ENCODE data around the gene BARX1.

Gene BARX1

DNA sequence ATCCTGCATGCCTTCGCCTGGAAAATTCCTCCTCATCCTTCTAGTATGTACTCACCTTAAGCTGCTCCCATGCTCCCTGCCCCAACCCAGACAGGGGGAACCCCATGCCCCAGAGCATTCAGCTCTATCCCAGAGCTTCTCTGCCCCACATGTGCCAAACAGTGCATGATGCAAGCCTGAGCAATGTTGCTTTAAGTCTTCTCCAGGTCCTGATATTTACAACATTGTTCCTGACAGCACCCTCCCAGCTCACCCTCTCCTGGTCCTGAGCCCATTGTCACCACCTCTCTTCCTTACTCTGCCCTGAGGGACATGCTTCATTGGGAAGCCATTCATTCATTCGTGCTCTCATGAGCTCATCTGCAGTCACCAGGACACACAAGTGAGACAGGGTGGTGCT lies 23.4 kb upstream of the BARX1 start:
- Histone ChIP-seq H3F3A (ENCODE audit: insufficient read depth) (no peaks in the 10 kb centered on the region), H3K79me2 (ENCODE audit: insufficient read depth, low read length) (no peaks in the 10 kb centered on the region), H3K9ac (ENCODE audit: low read length) (no peak overlapping the region), H2AFZ (ENCODE audit: low read depth, low read length, severe bottlenecking) (no peak overlapping the region), H3K4me2 (ENCODE audit: low read depth, low read length, poor library complexity, severe bottlenecking) (no peak overlapping the region), H3K4me3 (ENCODE audit: insufficient read depth, low read length, poor library complexity, severe bottlenecking) (no peak overlapping the region), H3K9me2 (replicated peaks; ENCODE audit: insufficient read depth, low read length) (no peaks in the 10 kb centered on the region), H3K27me3 (ENCODE audit: low read length) (no peaks in the 10 kb centered on the region), H3K9me3 (ENCODE audit: insufficient read depth, low read length) (no peaks in the 10 kb centered on the region), H4K20me1 (ENCODE audit: low read depth, low read length) (no peaks in the 10 kb centered on the region), H3K36me3 (ENCODE audit: low read length) (no peaks in the 10 kb centered on the region), H3K27ac (ENCODE audit: low read depth, low read length) (no peak overlapping the region)
- TF ChIP-seq, protein P1, sequence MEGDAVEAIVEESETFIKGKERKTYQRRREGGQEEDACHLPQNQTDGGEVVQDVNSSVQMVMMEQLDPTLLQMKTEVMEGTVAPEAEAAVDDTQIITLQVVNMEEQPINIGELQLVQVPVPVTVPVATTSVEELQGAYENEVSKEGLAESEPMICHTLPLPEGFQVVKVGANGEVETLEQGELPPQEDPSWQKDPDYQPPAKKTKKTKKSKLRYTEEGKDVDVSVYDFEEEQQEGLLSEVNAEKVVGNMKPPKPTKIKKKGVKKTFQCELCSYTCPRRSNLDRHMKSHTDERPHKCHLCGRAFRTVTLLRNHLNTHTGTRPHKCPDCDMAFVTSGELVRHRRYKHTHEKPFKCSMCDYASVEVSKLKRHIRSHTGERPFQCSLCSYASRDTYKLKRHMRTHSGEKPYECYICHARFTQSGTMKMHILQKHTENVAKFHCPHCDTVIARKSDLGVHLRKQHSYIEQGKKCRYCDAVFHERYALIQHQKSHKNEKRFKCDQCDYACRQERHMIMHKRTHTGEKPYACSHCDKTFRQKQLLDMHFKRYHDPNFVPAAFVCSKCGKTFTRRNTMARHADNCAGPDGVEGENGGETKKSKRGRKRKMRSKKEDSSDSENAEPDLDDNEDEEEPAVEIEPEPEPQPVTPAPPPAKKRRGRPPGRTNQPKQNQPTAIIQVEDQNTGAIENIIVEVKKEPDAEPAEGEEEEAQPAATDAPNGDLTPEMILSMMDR (IDR thresholded peaks at IDR 0.05; ENCODE audit: insufficient read depth, low read length, poor library complexity, severe bottlenecking): no peak
- TF ChIP-seq EZH2phosphoT487 (conservative IDR thresholded peaks at IDR 0.05; ENCODE audit: low read length): no peak

GRCh38 chr9:93976973-93977372 lies 21.8 kb upstream of the BARX1 start:
- Histone ChIP-seq H3K27me3 (ENCODE audit: low read length) (no peaks in the 10 kb centered on the region), H3K36me3 (ENCODE audit: low read length) (no peaks in the 10 kb centered on the region), H3K9ac (ENCODE audit: low read length) (no peak overlapping the region), H3K9me3 (ENCODE audit: insufficient read depth, low read length) (no peaks in the 10 kb centered on the region), H3K4me2 (ENCODE audit: low read depth, low read length, poor library complexity, severe bottlenecking) (no peak overlapping the region), H4K20me1 (ENCODE audit: low read depth, low read length) (no peaks in the 10 kb centered on the region), H3K27ac (ENCODE audit: low read depth, low read length) (no peak overlapping the region), H3K9me2 (replicated peaks; ENCODE audit: insufficient read depth, low read length) (no peaks in the 10 kb centered on the region), H3F3A (ENCODE audit: insufficient read depth) (no peaks in the 10 kb centered on the region), H3K4me3 (ENCODE audit: insufficient read depth, low read length, poor library complexity, severe bottlenecking) (no peak overlapping the region), H2AFZ (ENCODE audit: low read depth, low read length, severe bottlenecking) (no peak overlapping the region), H3K79me2 (ENCODE audit: insufficient read depth, low read length) (no peaks in the 10 kb centered on the region)
- TF ChIP-seq, protein P1 (IDR thresholded peaks at IDR 0.05; ENCODE audit: insufficient read depth, low read length, poor library complexity, severe bottlenecking): no peak
- no peak for TF ChIP-seq EZH2phosphoT487 (conservative IDR thresholded peaks at IDR 0.05; ENCODE audit: low read length)

- H3K36me3 ChIP-seq (ENCODE audit: low read length): no peaks in the 10 kb centered on the region
- H4K20me1 ChIP-seq (ENCODE audit: low read depth, low read length): no peaks in the 10 kb centered on the region
- H3F3A ChIP-seq (ENCODE audit: insufficient read depth): no peaks in the 10 kb centered on the region
- H3K9ac ChIP-seq (ENCODE audit: low read length): no peak overlapping the region
- H3K27ac ChIP-seq (ENCODE audit: low read depth, low read length): no peak overlapping the region
- no peaks in the 10 kb centered on the region for H3K9me3 ChIP-seq (ENCODE audit: insufficient read depth, low read length)
- no peak overlapping the region for H2AFZ ChIP-seq (ENCODE audit: low read depth, low read length, severe bottlenecking)
- no peaks in the 10 kb centered on the region for H3K79me2 ChIP-seq (ENCODE audit: insufficient read depth, low read length)
- TF ChIP-seq, protein P1 (IDR thresholded peaks at IDR 0.05; ENCODE audit: insufficient read depth, low read length, poor library complexity, severe bottlenecking): no peak
- no peak for TF ChIP-seq EZH2phosphoT487 (conservative IDR thresholded peaks at IDR 0.05; ENCODE audit: low read length)
- H3K9me2 ChIP-seq (replicated peaks; ENCODE audit: insufficient read depth, low read length): no peaks in the 10 kb centered on the region
- H3K4me2 ChIP-seq (ENCODE audit: low read depth, low read length, poor library complexity, severe bottlenecking): no peak overlapping the region
- H3K27me3 ChIP-seq (ENCODE audit: low read length): no peaks in the 10 kb centered on the region
- H3K4me3 ChIP-seq (ENCODE audit: insufficient read depth, low read length, poor library complexity, severe bottlenecking): no peak overlapping the region
These were observed 20.9 kb upstream of the BARX1 start for GRCh38 chr9:93976081-93976480.
